Fibroblast of peridontal ligament (primary cell): Measurements from ENCODE around the gene IL16.
"Not testable (repeated sequence)": the region's sequence is repeated elsewhere in the genome, so short reads cannot be mapped to it uniquely, and the experiment has no call there.

ENCODE experiments used
- DNase-seq: peaks from one replicate; pipeline ENCODE4 v3.0.0-alpha.2; 2010; ENCODE audit errors: extremely low read depth

IL16 gene

GRCh38 chr15:81337713-81338157 lies 141.1 kb downstream of the IL16 start:
- no peak for DNase-seq

GRCh38 chr15:81338170-81339007 lies 141.7 kb downstream of the IL16 start:
- DNase-seq = peak; percentile 89

- no peak for DNase-seq
Measured at GRCh38 chr15:81339321-81339720, 142.6 kb downstream of the IL16 start.

GRCh38 chr15:81339851-81340250 lies 143.2 kb downstream of the IL16 start:
- no peak for DNase-seq

GRCh38 chr15:81341351-81341750 lies 144.7 kb downstream of the IL16 start:
- no peak for DNase-seq

GRCh38 chr15:81343371-81343770 lies 146.7 kb downstream of the IL16 start:
- no peak for DNase-seq

GRCh38 chr15:81346611-81347010 lies 149.9 kb downstream of the IL16 start:
- no peak for DNase-seq

- no peak for DNase-seq
Measured at GRCh38 chr15:81347910-81348309, 151.2 kb downstream of the IL16 start.

GRCh38 chr15:81348691-81349090 lies 152.0 kb downstream of the IL16 start:
- not testable (repeated sequence) for DNase-seq

GRCh38 chr15:81349271-81349670 lies 152.6 kb downstream of the IL16 start:
- DNase-seq = no peak

GRCh38 chr15:81351651-81352050 lies 155.0 kb downstream of the IL16 start:
- DNase-seq = no peak

- no peak for DNase-seq
Measured at GRCh38 chr15:81356252-81356651, 159.6 kb downstream of the IL16 start.

- no peak for DNase-seq
Measured at GRCh38 chr15:81357180-81357686, 160.6 kb downstream of the IL16 start.

GRCh38 chr15:81358248-81358647 lies 161.6 kb downstream of the IL16 start:
- no peak for DNase-seq

GRCh38 chr15:81360491-81360890 lies 163.8 kb downstream of the IL16 start:
- DNase-seq = no peak

- no peak for DNase-seq
Measured at GRCh38 chr15:81361891-81362290, 165.2 kb downstream of the IL16 start.

GRCh38 chr15:81362790-81363189 lies 166.1 kb downstream of the IL16 start:
- DNase-seq = no peak

- no peak for DNase-seq
Measured at GRCh38 chr15:81363276-81363675, 166.6 kb downstream of the IL16 start.
